SKM-1 (cell line): ENCODE results near the gene CDCP2.
"Not testable (repeated sequence)": the region's sequence is repeated elsewhere in the genome, so short reads cannot be mapped to it uniquely, and the experiment has no call there.

ENCODE experiments used
- DNase-seq: peaks from one replicate; lab custom pipeline; 2025; ENCODE audit not compliant: unreplicated experiment; lab: John Stamatoyannopoulos, UW

Gene CDCP2

DNA sequence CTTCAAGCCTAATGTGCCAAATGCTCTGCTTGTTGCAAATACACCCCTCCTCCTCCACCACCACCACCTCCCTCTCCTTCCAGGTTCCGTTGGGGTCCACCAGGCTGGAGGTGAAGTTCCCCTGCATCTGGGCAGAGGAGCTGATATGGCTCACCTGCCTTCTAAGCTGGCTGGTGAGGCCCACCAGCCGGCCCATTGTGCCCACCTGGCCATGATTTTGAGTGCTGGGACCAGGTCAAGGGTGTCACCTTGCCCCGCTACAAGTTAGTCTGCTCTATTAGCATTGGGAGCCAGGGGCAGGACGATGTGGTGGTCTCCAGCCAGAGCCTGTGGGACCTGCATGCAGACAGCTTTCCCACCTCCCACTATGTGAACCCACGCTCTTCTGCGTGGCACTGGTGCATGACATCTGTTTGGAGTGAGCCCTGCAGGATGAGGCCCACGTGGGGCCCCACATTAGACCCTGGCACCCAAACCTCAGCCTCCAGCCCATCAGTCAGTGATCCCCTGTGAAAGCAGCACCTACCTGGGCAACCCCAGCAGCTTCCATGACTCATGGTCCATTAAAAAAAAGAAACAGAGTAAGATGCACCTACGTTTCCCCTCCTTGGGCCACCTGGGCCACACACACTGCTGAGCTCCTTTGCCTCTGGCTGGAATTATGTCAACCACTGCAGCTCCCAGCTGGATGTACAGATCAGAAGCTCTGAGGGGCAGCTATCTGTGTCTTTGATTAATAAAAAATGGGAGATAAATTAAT lies 15.6 kb upstream of the CDCP2 start:
- DNase-seq: no peak

DNA sequence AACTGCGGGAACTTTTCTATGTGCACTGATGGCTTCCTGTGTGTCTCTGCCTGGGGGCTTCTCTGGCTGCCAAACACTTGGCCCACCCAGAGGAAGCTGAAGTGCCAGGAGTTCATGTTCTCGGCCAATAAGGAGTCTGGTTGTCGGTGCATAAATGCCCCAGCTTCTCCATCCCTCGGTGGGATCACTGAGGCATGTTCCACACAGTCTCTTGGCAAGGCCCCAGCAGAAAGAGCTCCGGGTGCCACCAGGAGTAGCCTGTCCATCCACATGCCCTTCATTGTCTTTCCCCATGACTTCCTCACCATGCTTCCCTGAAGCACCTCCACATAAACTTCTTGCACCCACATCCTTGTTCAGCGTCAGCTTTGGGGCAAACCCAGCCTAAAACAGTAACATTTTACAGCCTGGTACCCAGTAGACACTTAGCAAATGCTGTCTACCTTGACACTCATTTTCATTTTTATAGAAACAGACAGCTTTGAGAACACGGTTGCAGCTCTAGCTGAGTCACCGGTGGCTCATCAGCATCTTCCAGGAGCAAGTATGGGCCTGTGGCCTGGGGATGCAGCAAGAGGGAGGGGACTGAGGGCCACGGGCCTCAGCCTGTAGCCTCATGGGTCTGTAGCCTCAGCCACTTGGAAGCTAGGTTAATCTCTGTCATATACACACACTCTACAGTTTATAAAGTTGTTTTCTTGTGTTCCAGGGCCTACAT lies 14.8 kb upstream of the CDCP2 start:
- DNase-seq: no peak

DNA sequence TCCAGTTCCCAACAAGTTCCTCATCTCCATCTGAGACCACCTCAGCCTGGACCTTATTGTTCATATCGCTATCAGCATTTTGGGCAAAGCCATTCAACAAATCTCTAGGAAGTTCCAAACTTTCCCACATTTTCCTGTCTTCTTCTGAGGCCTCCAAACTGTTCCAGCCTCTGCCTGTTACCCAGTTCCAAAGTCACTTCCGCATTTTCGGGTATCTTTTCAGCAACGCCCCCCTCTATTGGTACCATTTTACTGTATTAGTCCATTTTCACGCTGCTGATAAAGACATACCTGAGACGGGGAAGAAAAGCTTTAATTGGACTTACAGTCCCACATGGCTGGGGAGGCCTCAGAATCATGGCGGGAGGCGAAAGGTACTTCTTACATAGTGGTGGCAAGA lies 13.6 kb upstream of the CDCP2 start:
- not testable (repeated sequence) for DNase-seq

DNA sequence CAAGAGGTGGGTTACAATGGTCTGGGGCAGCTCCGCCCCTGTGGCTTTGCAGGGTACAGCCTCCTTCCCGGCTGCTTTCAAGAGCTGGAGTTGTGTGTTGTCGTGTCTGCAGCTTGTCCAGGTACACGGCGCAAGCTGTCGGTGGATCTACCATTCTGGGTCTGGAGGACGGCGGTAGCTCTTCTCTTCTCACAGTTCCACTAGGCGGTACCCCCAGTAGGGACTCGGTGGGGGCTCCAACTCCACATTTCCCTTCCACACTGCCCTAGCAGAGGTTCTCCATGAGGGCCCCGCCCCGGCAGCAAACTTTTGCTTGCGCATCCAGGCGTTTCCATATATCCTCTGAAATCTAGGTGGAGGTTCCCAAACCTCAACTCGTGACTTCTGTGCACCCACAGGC lies 12.3 kb upstream of the CDCP2 start:
- DNase-seq: no peak

DNA sequence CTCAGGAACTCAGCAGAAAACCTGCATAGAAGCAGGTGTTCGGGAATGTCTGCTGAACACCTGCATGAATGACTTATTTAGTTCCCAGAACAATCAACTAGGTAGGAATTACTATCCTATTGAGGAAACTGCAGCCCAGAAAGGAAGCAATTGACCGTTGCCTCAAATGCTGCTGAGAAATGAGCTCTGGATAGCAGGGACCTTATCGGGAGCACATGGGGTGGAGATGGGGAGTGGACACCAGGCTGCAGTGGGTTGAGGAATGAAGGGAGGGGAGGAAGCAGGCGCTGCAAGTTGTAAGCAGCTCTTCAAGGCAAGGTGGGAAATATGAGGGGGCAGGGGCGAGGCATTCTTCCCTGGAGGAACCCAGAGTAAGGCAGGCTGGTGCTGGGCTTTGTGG lies 10.8 kb upstream of the CDCP2 start:
- DNase-seq: no peak

DNA sequence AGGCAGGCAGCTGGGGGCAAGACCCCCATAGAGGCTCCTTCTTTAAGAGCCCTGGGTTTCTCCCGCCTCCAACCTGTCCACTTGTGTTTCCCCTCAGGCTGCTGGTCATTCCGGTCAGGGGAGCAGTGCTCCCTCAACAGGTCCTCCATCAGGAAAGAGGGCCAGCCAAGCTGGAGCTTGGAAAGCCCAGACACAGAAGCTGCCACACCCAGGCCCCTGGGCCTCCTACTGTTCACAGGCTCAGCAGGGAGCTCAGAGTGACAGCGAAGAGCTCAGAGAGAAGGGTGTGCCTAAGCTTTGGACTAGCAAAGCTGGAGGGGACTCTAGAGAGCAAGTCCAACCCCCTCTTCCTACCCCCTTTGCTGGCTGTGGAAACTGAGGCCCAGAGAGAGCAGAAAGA lies 10.3 kb upstream of the CDCP2 start:
- DNase-seq: no peak

DNA sequence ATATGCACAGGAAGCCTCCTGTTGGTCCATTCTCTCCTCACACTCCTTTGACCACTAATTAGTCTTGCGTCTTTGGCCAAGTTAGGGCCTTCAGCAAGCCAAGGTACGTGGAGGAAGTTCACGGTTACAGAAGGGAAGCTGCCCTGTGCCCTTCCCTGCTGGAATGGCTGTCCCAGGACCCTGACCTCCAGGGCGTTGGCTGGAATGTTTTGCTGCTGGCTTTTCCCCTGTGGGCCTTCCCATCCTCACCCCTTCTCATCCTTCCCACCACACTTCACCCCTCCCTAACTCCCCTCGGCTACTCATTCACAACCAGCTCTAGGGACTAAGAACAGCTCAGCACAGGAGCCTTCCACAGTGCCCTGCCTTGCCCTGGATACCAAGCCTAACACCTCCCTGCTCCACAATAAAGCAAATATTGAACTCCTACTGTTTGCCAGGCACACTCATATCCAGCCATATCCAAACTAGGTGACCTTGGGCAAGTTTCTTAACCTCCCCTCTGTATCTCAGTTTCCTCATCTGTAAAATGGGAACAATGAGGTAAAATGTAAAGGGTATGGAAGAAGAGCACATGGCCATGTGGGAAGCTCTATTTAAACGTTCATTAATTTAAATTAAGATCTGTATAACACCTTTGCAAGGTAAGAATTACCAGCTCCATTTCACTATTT lies 8.8 kb upstream of the CDCP2 start:
- DNase-seq: no peak

DNA sequence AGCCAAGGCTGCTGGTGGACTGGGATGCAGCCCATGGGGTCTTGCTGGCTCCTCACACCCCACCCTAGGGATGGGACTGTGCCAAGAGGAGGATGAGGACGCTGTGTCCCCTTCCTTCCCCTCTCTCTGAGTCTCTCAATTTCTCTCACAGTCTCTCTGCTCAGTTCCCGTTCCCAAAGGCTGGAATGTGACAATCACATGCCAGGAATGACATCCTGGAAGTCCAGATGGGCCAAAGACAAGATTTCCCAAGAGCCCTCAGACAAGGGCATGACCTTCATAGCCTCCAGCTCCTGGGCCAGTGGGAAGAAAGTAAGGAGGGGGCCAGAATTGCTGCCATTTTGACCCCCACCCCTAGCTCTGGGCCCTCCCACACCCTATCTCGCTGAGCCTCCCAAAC lies 7.6 kb upstream of the CDCP2 start:
- DNase-seq: no peak

DNA sequence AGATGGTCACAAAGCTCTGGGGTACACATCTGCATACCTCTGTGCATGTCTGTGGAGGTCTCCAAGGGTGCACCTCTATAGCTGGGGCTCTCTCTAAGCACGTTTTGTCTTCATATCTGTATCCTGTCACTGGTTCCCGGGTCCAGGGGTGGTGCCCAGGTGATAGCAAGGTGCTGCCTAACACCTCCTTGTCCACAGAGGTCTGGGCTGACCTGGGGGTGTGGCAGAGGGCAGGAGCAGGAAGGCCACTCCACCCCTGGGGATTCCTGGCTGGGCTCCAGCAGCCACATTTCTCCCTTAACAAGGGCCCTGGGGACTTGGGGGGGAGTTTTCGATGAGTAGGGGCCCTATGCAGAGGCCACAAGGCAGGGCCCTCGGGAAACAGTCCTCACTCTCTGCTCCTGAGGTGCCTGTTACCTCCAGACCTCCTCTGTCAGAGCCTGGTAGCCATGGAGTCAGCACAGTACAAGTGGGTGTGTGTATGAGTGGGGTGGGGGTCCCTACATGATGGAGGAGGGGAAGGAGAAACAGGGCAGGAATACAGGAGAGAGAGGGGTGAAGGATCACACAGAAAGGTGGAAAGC lies 7.0 kb upstream of the CDCP2 start:
- no peak for DNase-seq

DNA sequence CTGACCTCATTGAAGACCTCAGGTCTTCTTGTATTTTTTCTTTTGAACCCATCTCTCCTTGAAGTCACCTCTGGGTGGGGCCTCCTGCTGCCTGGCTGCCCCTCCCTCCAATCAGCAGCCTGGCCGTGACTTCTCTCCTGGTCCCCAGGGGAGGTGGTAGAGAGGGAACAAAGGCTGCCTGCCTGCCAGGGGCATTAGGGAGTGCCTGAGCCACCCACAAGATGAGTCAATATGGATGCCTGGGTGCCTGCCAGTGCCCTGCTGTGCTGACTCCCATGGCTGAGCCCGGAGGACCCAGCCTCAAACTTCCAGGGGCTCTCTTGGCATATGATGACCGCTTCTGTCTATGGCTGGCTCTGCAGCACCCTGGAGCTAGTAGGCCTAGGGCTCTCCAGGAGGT lies 5.3 kb upstream of the CDCP2 start:
- no peak for DNase-seq

DNA sequence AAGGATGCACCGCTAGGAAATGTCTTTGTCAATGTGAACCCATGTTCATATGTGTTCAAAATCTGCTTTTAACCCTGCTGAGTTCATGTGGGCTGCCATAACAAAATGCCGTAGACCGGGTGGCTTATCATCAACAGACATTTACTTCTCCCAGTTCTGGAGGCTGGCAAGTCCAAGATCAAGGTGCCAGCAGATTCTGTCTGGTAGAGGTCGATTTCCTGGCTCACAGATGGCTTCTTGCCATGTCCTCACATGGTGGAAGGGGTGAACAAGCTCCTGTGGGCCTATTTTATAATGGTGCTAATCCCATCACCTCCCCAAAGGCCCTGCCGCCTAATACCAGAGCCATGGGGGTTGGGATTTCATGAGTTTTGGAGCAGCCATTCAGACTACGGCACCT lies 4.6 kb upstream of the CDCP2 start:
- no peak for DNase-seq

DNA sequence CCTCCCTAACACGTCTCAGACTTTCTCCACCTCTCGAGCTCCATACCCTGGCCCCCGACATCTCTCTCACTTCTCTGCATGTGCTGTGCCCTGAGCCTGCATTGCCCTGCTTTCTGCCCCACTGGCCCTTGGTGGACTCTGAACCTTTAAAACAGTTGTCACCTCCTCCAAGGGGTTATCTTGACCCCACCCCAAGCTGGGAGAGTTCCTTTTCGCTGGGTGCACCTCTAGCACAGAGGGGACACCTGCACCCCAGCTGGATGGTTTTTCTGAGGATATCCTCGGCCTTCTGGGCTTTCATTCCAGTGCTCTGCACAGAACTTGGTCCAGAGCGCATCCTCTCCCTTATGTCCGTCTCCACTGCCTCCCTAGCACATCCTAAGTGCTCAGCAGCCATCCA lies 4.2 kb upstream of the CDCP2 start:
- DNase-seq: no peak

DNA sequence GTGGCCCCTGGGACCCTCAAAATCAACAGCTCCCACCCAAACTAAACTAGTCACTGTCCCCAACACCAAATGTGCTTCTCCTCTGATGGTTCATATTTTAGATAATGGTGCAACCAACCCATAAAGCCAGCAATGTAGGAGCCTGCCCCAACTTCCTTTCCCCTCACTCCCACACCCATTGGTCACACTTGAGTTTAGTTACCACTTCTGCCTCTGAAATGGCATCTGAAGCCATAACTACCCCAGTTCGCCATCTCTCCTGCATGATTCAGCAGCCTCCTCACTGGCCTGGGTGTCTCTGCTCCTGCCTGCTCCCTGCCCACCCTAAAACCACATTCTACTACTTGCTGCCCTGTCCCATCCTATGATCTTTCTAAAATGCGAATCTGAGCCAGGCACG lies 3.4 kb upstream of the CDCP2 start:
- DNase-seq: no peak

DNA sequence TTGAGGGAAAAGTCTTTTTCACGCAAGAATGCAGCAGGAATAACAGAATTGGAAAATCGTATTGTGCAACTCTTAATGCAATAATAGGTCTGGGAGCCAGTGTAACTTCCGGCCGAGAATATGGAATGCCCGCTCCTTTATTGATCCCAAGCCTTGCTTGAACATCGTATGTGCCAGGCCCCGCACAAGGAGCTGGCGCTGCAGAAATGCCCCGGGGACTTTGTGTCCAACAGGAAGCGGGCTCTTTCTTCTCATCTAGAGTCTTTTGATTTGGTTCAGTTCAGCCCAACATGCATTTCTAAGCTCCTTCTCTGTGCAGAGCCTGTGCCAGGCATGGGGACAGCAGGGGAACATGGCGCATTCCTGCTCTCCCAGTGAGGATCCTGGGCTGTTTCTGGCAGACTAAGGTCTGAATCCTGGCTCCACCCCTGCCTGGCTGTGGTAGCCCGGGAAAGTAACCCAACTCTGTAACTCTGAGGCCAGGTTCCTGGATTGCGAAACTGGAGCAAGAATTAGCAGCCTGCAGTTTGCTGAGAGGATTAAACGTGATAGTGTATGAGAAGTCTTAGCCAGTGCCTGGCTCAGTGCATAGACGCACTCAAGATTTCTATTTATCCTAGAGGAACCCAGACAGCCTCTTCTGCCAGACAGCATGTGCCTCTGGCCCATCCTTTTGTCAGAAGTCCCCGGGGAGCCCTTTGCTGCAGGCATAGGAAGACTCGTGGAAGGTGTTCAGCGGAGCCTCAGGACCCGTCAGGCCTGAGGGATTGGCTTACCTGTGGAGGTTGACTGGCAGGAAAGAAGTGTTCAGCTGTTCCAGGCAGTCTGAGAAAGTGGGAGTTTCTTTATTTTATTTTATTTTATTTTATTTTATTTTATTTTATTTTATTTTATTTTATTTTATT lies 987 bp upstream of the CDCP2 start:
- peak; percentile 52 for DNase-seq

DNA sequence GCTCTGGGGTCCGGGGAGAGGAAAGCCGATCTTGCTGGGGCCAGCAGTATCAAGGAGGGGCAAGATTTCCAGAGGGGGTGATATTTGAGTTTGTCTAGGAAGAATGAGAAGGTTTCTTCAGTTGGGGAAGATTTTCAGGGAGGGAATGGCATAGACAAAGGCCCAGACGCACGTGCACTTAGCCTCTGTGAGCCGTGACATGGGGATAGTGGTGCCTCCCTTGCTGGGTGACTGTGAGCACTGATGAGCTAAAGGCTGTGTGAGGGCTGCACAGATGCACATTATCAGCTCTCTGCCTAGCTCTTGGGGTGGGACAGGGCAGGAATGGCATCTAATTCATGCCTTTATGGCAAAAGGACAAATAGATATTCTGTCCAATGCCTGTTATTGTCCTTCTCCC lies 1.8 kb downstream of the CDCP2 start:
- DNase-seq: no peak

DNA sequence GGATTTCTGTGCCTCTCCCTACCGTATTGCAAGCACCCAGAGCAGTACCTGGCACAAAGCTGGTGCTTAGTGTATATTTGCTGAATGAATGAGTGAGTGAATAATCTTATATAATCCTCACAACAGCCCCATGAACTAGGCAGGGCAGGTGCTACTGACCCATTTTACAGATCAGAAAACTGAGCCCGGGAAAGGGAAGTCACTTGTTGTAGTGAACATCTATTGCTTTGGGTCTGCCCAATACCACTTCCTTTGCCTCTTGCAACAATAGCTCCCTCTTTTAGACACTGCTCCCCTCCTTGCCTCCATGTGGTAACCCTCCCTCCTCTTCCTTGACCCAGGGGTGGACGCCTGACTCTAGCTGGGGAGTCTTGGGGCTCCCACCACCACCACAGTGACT lies 3.1 kb downstream of the CDCP2 start:
- DNase-seq: no peak

DNA sequence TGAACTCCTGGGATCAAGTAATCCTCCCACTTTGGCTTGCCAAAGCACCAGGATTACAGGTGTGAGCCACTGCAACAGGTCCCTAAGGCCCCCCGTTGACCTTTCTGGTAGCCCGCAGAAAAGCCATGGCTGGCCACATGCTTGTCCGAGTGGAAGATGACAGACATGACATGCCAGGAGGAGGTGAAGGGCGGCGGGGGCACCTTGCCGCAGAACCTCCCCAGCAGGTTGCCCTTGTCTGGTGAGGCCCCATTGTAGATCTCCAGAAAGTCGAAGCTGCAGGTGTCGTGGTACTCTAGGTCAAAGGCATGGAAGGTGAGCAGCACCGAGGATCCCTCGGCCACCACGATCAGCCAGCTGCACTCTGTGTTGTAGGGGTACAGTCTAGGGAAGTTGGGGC lies 8.4 kb downstream of the CDCP2 start:
- no peak for DNase-seq

DNA sequence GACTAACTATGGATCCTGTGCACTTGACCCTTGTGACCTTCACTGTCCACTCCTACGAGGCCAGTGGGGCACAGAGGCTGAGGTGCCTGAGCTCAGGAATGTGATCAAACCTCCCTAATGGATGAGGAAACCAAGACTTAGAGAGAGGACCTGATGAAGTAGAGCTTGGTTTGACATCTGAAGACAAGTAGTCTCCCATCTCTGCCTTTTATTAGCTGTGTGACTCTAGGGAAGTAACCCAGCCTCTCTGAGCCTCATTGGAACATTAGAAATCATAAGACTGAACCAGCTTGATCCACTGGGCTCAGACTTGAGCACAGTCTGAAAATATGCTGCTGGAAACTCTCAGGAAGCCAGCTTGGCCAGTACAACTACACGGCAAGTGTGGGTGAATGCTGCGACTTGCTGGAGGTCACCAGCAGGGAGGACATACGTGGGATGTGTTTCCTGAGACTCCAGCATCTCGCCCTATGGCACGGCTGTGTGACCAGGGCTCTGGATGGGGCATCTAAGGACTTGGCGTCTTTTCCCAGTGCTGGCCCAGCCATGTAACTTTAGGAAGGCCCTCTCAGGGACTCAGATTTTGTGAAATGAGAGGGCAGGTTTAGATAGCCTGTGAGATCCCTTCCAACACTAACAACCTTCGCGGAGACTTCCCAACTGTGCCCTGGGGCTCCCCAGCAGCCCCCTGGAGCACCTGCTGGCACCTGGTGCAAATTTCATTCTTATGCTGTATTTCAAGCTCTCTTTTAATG lies 10.5 kb downstream of the CDCP2 start:
- DNase-seq: no peak

DNA sequence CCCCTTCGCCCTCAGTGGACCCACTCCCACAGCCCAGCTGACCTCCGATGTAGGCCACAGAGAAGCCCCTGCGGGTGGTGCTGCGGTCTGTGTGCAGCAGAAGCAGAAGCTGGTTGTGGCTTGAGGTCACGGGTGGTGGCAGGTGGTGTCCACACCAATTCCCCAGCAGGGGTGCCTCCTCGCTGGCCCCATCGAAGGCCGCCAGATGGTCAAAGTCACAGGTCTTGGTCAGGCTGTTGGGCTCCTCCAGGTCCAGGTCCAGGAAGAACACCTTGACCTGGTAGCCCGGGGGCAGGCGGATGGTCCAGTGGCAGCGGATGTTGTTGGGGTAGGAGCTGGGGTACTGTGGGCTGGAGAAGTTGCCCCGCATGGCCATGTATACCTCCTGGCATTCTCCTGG lies 13.1 kb downstream of the CDCP2 start:
- no peak for DNase-seq

DNA sequence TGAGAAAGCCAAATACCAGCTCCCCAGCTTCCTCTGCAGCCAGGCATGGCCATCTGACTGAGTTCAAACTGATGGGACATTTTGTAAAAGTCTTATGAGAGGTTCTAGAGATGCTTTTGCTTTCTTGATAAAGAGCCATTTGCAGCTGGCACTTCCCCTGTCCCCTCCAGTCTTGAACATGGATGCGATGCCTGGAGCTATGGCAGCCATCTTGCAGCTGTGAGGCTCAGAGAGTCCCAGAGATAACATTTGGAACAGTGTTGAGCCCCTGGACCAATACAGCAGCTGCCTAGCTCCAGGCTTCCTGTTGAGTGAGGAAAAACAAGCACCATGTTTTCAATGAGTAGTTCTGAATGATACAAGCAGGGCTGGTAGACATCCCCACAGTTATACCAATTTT lies 13.8 kb downstream of the CDCP2 start:
- no peak for DNase-seq
